Ovary (tissue), 9 donors: ENCODE measurements around the gene FOXQ1. TPM values are rescaled to one million over a fixed set of nuclear protein-coding genes. Genes with fewer than 3 reads are reported as not detected.

Source experiments
- DNase-seq, 5 donors: peaks; one replicate each; pipeline ENCODE4 v3.0.0-alpha.2; 2019 to 2020
- H3K27ac ChIP-seq, 2 donors: fragments of 200-600 bp; one replicate each; pipeline versions ENCODE4 v1.5.1 to v1.8.0; 2019 to 2022
- H3K27me3 ChIP-seq: fragments of 200-600 bp; one replicate; pipeline ENCODE4 v1.8.0; 2022
- H3K36me3 ChIP-seq: fragments of 200-600 bp; sonication (generic); one replicate; pipeline ENCODE4 v1.5.1; 2019
- H3K4me1 ChIP-seq: one replicate; pipeline ENCODE4 v1.8.1; 2013; ENCODE audit warnings: mild to moderate bottlenecking, moderate library complexity; ENCODE audit not compliant: insufficient read depth
- H3K4me3 ChIP-seq: fragments of 200-600 bp; sonication (generic); one replicate; pipeline ENCODE4 v1.5.1; 2017
- H3K9me3 ChIP-seq, 2 donors: fragments of 200-600 bp in 1 of 2; sonication (generic) in 1 of 2; one replicate each; pipeline versions ENCODE4 v1.5.1 to v1.8.1; 2013 to 2019; ENCODE audit warnings: mild to moderate bottlenecking in 1 of 2, moderate library complexity in 1 of 2
- EP300 ChIP-seq: sonication (generic); formaldehyde crosslinking; IDR thresholded peaks from one replicate; pipeline ENCODE4 v1.6.1; 2017; ENCODE audit warnings: antibody characterized with exemption
- POLR2A ChIP-seq: fragments of 450-650 bp; IDR thresholded peaks from one replicate; pipeline ENCODE4 v1.6.1; 2017; ENCODE audit warnings: antibody characterized with exemption, mild to moderate bottlenecking, moderate library complexity
- WGBS, 3 donors: extraction: QIAGEN DNeasy Blood & Tissue Kit in 1 of 3; methylation state at CpG; one replicate each; pipeline versions ENCODE4 v1.1.5 to v1.1.7; 2013 to 2017; 5-methylcytosine and 5-hydroxymethylcytosine counted together
- intact Hi-C, 4 donors: fragments of 100-400 bp; cut with DNase I; formaldehyde crosslinking; loops; one replicate each; pipeline versions ENCODE4 v1.11.0 to v1.15.1; 2022 to 2023
- polyA plus RNA-seq, 2 donors: library from polyadenylated mRNA; stranded (reverse); fragments of 200-250 nt in 1 of 2; fragments of 350-450 nt in 1 of 2; fragmentation: Illumina TruSeq in 1 of 2; extraction: RNeasy Lipid Tissue Mini Kit (QIAGEN cat#74804) in 1 of 2; gene quantifications; one replicate each; pipeline ENCODE4 v1.2.3, GENCODE V29; 2013 to 2014
- total RNA-seq, 7 donors: library from RNA; depleted of rRNA in 2 of 7; stranded (reverse); fragments of >200 nt in 2 of 7; fragmentation: NEBNext Ultra II Directional in 3 of 7; extraction: Animal tissue kit (Norgen Biotek cat#: 25700) in 3 of 7; gene quantifications; one replicate each; pipeline versions ENCODE4 v1.1.0 to v1.2.4, GENCODE V29; 2016 to 2023
- TF ChIP-seq, protein P1 (sequence below), 3 donors: fragments of 450-650 bp in 2 of 3; fragments of 200-600 bp in 1 of 3; IDR thresholded peaks; one replicate each; pipeline versions ENCODE4 v1.5.1 to v1.8.0; 2016 to 2022; ENCODE audit warnings: antibody characterized with exemption in 3 of 3, mild to moderate bottlenecking in 1 of 3
- donor health status: DM: no; HTN: no; CAD: no; lungs with moderate emphysema.
- donor health status: DM: no; HTN: no; CAD: no.
- donor health status: Bipolar disorder and iron deficiency.
- donor health status: DM: yes; HTN: yes; CAD: no.
- donor health status: DM: no; HTN: no; CAD: no.
- donor health status: DM: yes; HTN: yes; CAD: no.

Gene FOXQ1
- total and polyA plus RNA-seq, 9 donors = 0.07 to 4.3 (median 0.77) TPM; not detected in 1

DNA sequence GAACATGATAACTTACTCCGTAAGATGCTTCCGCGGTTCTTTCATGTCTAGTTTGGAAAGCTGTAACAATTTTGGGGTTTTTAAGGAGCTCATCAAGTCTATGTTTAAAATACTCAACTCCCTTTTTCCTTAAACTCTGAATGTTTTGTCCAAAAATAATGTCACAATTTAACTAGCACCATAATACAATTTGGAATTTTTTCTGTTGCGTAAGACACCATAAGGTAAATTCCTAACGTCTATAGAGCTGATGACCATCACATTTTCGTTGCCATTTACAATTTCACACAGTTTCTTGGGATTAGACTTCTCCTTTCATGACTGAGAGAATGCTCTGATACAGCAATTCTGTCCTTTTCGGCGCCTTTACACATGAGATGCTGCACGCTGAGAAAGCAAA is 50.7 kb downstream of the FOXQ1 start:
- WGBS, 3 donors = 88 to 89% (median 88%) methylated on average over 9 of the region's 9 CpGs
- intact Hi-C loops = no loop called here
- TF ChIP-seq, protein P1, sequence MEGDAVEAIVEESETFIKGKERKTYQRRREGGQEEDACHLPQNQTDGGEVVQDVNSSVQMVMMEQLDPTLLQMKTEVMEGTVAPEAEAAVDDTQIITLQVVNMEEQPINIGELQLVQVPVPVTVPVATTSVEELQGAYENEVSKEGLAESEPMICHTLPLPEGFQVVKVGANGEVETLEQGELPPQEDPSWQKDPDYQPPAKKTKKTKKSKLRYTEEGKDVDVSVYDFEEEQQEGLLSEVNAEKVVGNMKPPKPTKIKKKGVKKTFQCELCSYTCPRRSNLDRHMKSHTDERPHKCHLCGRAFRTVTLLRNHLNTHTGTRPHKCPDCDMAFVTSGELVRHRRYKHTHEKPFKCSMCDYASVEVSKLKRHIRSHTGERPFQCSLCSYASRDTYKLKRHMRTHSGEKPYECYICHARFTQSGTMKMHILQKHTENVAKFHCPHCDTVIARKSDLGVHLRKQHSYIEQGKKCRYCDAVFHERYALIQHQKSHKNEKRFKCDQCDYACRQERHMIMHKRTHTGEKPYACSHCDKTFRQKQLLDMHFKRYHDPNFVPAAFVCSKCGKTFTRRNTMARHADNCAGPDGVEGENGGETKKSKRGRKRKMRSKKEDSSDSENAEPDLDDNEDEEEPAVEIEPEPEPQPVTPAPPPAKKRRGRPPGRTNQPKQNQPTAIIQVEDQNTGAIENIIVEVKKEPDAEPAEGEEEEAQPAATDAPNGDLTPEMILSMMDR (IDR thresholded peaks at IDR 0.05) = no peak
- TF ChIP-seq EP300 = no peak
- no peak for TF ChIP-seq POLR2A

DNA sequence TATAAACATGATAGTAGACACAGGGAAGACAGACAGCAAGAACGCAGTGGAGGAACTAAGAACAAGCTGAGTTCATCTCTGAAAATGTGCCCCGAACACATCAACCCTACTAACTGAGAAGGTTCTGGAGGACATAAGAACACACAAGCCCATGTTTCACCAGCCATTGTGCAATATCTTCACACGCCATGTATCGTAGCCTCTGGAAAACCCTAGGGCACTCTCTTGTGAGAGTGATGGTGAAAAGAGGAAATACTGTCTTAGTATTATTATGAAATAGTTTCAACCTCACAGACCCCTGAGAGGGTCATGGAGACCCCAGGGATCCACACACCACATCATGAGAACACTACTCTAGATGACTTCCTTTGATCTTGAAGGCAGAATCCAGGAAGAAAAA is 51.4 kb downstream of the FOXQ1 start:
- TF ChIP-seq POLR2A (no peak), EP300 (no peak)
- TF ChIP-seq, protein P1 (IDR thresholded peaks at IDR 0.05) = no peak
- H3K27ac ChIP-seq = no peak overlapping the region
- WGBS, 3 donors = 86 to 93% (median 90%) methylated on average over 4 of the region's 4 CpGs

More for the DNA sequence above, 50.7 kb downstream of the FOXQ1 start:
- no peaks in the 10 kb centered on the region for H3K4me1 ChIP-seq
- no peak overlapping the region for H3K27ac ChIP-seq
- no peak for DNase-seq
- no peaks in the 10 kb centered on the region for H3K27me3 ChIP-seq
- H3K4me3 ChIP-seq = no peak overlapping the region
- no peaks in the 10 kb centered on the region for H3K36me3 ChIP-seq
- no peaks in the 10 kb centered on the region for H3K9me3 ChIP-seq

DNA sequence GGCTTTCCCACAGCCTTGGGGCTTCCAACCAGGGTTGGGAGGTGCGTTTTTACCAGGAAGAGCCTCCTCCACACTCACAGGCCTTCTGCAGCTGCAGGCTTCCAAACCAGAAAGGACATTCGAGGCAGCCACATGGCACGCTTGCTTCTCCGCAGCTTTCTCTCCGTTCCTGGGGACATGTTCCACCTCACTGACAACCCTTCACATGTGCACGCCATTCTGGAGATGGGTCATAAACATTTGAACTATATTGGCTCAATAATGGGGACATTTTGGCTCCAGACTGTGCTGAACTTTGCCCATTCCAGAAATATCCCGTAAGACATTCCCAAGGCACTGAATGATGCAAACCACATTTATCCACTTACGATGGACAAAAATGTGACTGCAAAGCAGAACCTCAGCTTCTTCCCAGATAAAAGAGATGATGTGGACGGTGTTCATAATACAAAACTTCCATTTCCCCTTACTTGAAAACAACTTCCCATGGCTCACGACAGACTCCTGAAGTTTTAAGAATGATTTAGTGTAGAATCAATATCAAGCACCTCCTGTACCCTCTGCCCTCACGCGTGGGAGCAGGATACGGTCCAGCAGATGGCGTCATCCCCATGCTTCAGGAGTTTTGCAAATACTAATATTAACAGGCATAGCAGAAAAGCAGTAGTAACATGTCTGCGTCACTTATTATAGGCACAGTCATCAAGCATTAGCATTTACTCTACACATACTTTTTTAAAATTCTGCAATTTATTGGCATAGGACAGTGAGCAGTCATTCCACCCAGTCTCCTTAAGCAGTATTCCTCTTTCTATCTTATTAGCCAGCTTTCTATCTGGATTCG is 52.1 kb downstream of the FOXQ1 start:
- H3K27ac ChIP-seq = no peak overlapping the region
- no peak for DNase-seq
- H3K4me3 ChIP-seq = no peak overlapping the region
- intact Hi-C loops = no loop called here
- H3K27me3 ChIP-seq = no peaks in the 10 kb centered on the region
- 44 to 46% (median 46%) methylated on average over 16 of the region's 16 CpGs for WGBS, 3 donors
- H3K9me3 ChIP-seq = no peaks in the 10 kb centered on the region
- no peaks in the 10 kb centered on the region for H3K4me1 ChIP-seq
- TF ChIP-seq, protein P1 (IDR thresholded peaks at IDR 0.05) = no peak
- no peak for TF ChIP-seq EP300
- no peak for TF ChIP-seq POLR2A
- no peaks in the 10 kb centered on the region for H3K36me3 ChIP-seq

More for the DNA sequence above, 51.4 kb downstream of the FOXQ1 start:
- H3K36me3 ChIP-seq = no peaks in the 10 kb centered on the region
- no peaks in the 10 kb centered on the region for H3K27me3 ChIP-seq
- DNase-seq = no peak
- H3K4me3 ChIP-seq = no peak overlapping the region
- no peaks in the 10 kb centered on the region for H3K9me3 ChIP-seq
- no peaks in the 10 kb centered on the region for H3K4me1 ChIP-seq
- intact Hi-C loops = no loop called here

Other genes starting within 250 kb of the FOXQ1 start
- gene FOXF2, start 77.5 kb downstream of the FOXQ1 start, total RNA-seq = under 1 TPM in 2 of 7 donors, not detected in 5; 0.10 to 0.12 TPM
- gene FOXF2, start 77.5 kb downstream of the FOXQ1 start, polyA plus RNA-seq = under 1 TPM; 0.05 to 0.18 TPM